Measurements from ENCODE around the gene PRKAB1. TPM values are rescaled to one million over a fixed set of nuclear protein-coding genes. Genes with fewer than 3 reads are reported as not detected.

The PRKAB1 gene
- total RNA-seq, 1 donor from 2014 or later, result 45.6 TPM

GRCh38 chr12:119681728-119682638 is 14.1 kb downstream of the PRKAB1 start:
- no peak for DNase-seq
- ATAC-seq, result no peak
- Histone ChIP-seq H3K9me3 (no peaks in the 10 kb centered on the region), H3K36me3 (peaks cover 54% of the 10 kb centered on the region), H3K27ac (peak overlapping the region; percentile 26), H3K27me3 (ENCODE audit: low read depth) (no peaks in the 10 kb centered on the region), H3K4me1 (peaks cover 12% of the 10 kb centered on the region), H3K4me3 (no peak overlapping the region)
- intact Hi-C loops (cut with DNase I), result no loop called here
- TF ChIP-seq CTCF (IDR thresholded peaks at IDR 0.05), result no peak

- peaks cover 12% of the 10 kb centered on the region for H3K4me1 ChIP-seq
- no peak overlapping the region for H3K4me3 ChIP-seq
- ATAC-seq, result peak; percentile 43 to 46
- no peak for TF ChIP-seq CTCF (IDR thresholded peaks at IDR 0.05)
- no peak for DNase-seq
- H3K27me3 ChIP-seq (ENCODE audit: low read depth), result no peaks in the 10 kb centered on the region
- intact Hi-C loops (cut with DNase I), result no loop called here
- H3K36me3 ChIP-seq, result peaks cover 46% of the 10 kb centered on the region
- no peaks in the 10 kb centered on the region for H3K9me3 ChIP-seq
- H3K27ac ChIP-seq, result peak overlapping the region; percentile 26
Measured at GRCh38 chr12:119682639-119683252, 14.8 kb downstream of the PRKAB1 start.

- H3K27ac ChIP-seq, result no peak overlapping the region
- H3K4me3 ChIP-seq, result no peak overlapping the region
- no peak for TF ChIP-seq CTCF (IDR thresholded peaks at IDR 0.05)
- ATAC-seq (no peak), DNase-seq (no peak)
- intact Hi-C loops (cut with DNase I), result no loop called here
- no peaks in the 10 kb centered on the region for H3K27me3 ChIP-seq (ENCODE audit: low read depth)
- H3K4me1 ChIP-seq, result peaks cover 12% of the 10 kb centered on the region
- H3K36me3 ChIP-seq, result peaks cover 40% of the 10 kb centered on the region
- H3K9me3 ChIP-seq, result no peaks in the 10 kb centered on the region
Measured at GRCh38 chr12:119683413-119683812, 15.5 kb downstream of the PRKAB1 start.

GRCh38 chr12:119683816-119684215 is 15.9 kb downstream of the PRKAB1 start:
- Histone ChIP-seq H3K4me1 (peaks cover 12% of the 10 kb centered on the region), H3K27me3 (ENCODE audit: low read depth) (no peaks in the 10 kb centered on the region), H3K36me3 (peaks cover 36% of the 10 kb centered on the region), H3K9me3 (no peaks in the 10 kb centered on the region), H3K4me3 (no peak overlapping the region), H3K27ac (peak overlapping the region; percentile 7)
- no peak for TF ChIP-seq CTCF (IDR thresholded peaks at IDR 0.05)
- intact Hi-C loops (cut with DNase I), result no loop called here
- no peak for DNase-seq
- no peak for ATAC-seq

GRCh38 chr12:119684711-119685369 is 16.9 kb downstream of the PRKAB1 start:
- no peak for TF ChIP-seq CTCF (IDR thresholded peaks at IDR 0.05)
- Histone ChIP-seq H3K4me3 (no peak overlapping the region), H3K4me1 (peaks cover 4% of the 10 kb centered on the region), H3K9me3 (no peaks in the 10 kb centered on the region), H3K27ac (peak overlapping the region; percentile 7), H3K27me3 (ENCODE audit: low read depth) (no peaks in the 10 kb centered on the region), H3K36me3 (peaks cover 26% of the 10 kb centered on the region)
- DNase-seq (no peak), ATAC-seq (no peak)
- intact Hi-C loops (cut with DNase I), result no loop called here
